MM.1S (cell line): ENCODE measurements around the gene LDHA.

ENCODE experiments used
- CTCF ChIP-seq: fragments of 300-600 bp; sonication (generic); IDR thresholded peaks from 2 replicates; pipeline ENCODE4 v1.5.1; 2016; ENCODE audit warnings: antibody characterized with exemption, low read length, mixed read lengths
- EZH2 ChIP-seq: fragments of 300-600 bp; sonication (generic); optimal IDR thresholded peaks from 2 replicates; pipeline ENCODE3; 2017; ENCODE audit warnings: low read depth, mild to moderate bottlenecking, antibody characterized with exemption, low read length, mixed read lengths
- EZH2phosphoT487 ChIP-seq: fragments of 300-600 bp; sonication (generic); IDR thresholded peaks from 2 replicates; pipeline ENCODE4 v1.6.1; 2018; ENCODE audit warnings: antibody characterized with exemption, low read length

- TF ChIP-seq CTCF (no peak), EZH2 (no peak), EZH2phosphoT487 (no peak)
These were observed 9.7 kb downstream of the LDHA start for GRCh38 chr11:18404062-18404461.
